ENCODE measurements around the gene RRP12.

The RRP12 gene

GRCh38 chr10:97334370-97335175 lies 66.6 kb downstream of the RRP12 start, which contains the start of gene FRAT2:
TSS of gene FRAT2 (minus strand) at chr10:97334729. CDS start at chr10:97334572, 157 bp downstream.
- POLR2A ChIA-PET, result interaction anchor here (1.2 to 3.5 kb wide), 3 partner anchors 10 to 66 kb away, joined by 3 to 17 read pairs (median 10); partner anchors contain the start of gene RRP12
- TF ChIP-seq LEF1 (IDR thresholded peaks at IDR 0.05; ENCODE audit: borderline replicate concordance) (peak; percentile 85; the same call in 1 of the 2 replicates), PKNOX1 (IDR thresholded peaks at IDR 0.05) (0 out of 2 replicates have a peak, but pooled peaks have one; percentile 20), SUZ12 (IDR thresholded peaks at IDR 0.05) (no peak), NFRKB (IDR thresholded peaks at IDR 0.05) (no peak), FOXA1 (IDR thresholded peaks at IDR 0.05) (no peak), HDGF (IDR thresholded peaks at IDR 0.05; ENCODE audit: borderline replicate concordance) (0 out of 2 replicates have a peak, but pooled peaks have one; percentile 30), BHLHE40 (IDR thresholded peaks at IDR 0.05; ENCODE audit: borderline replicate concordance) (peak; percentile 85; the same call in 1 of the 2 replicates), TARDBP (IDR thresholded peaks at IDR 0.05) (peak; percentile 71; the same call in 1 of the 2 replicates), FOXK2 (IDR thresholded peaks at IDR 0.05) (peak; percentile 97), ZNF384 (IDR thresholded peaks at IDR 0.05) (no peak), ELF4 (IDR thresholded peaks at IDR 0.05) (0 out of 2 replicates have a peak, but pooled peaks have one; percentile 23), ARNT (IDR thresholded peaks at IDR 0.05) (peak; percentile 62; the same call in 1 of the 2 replicates)
- DNase-seq (ENCODE audit: extremely low spot score), result peak; percentile 96
- CTCF ChIA-PET, result interaction anchor here (0.6 kb wide), 1 partner anchor 60 kb away, joined by 7 read pairs; no protein-coding TSS in a partner anchor

GRCh38 chr10:97333601-97334369 lies 67.4 kb downstream of the RRP12 start:
- TF ChIP-seq ELF4 (IDR thresholded peaks at IDR 0.05) (no peak), L3MBTL2 (conservative IDR thresholded peaks at IDR 0.05) (peak; percentile 58), FOXA1 (IDR thresholded peaks at IDR 0.05) (no peak), FOXM1 (IDR thresholded peaks at IDR 0.05; ENCODE audit: borderline replicate concordance) (no peak), ARNT (IDR thresholded peaks at IDR 0.05) (no peak)
- ChIA-PET POLR2A (interaction anchor here (0.6 to 3.8 kb wide), 13 partner anchors 8 to 150 kb away, joined by 3 to 22 read pairs (median 3); partner anchors contain the start of genes ARHGAP19, FRAT1 and RRP12), CTCF (interaction anchor here (0.6 to 2.2 kb wide), 10 partner anchors 12 to 261 kb away, joined by 3 to 14 read pairs (median 4); partner anchors contain the start of genes ARHGAP19 and RRP12)
- DNase-seq (ENCODE audit: extremely low spot score), result peak; percentile 44

- TF ChIP-seq L3MBTL2 (conservative IDR thresholded peaks at IDR 0.05), result no peak
- no peak for TF ChIP-seq ELF4 (IDR thresholded peaks at IDR 0.05)
- no peak for TF ChIP-seq SUZ12 (IDR thresholded peaks at IDR 0.05)
- TF ChIP-seq FOXK2 (IDR thresholded peaks at IDR 0.05), result no peak
- no peak for TF ChIP-seq FOXA1 (IDR thresholded peaks at IDR 0.05)
- no peak for TF ChIP-seq LEF1 (IDR thresholded peaks at IDR 0.05; ENCODE audit: borderline replicate concordance)
- TF ChIP-seq TARDBP (IDR thresholded peaks at IDR 0.05), result no peak
- no peak for TF ChIP-seq CTBP1 (IDR thresholded peaks at IDR 0.05; ENCODE audit: borderline replicate concordance)
- no peak for TF ChIP-seq PKNOX1 (IDR thresholded peaks at IDR 0.05)
- no peak for TF ChIP-seq FOXM1 (IDR thresholded peaks at IDR 0.05; ENCODE audit: borderline replicate concordance)
- no peak for TF ChIP-seq NFRKB (IDR thresholded peaks at IDR 0.05)
- no peak for TF ChIP-seq SP1 (IDR thresholded peaks at IDR 0.05)
- no peak for TF ChIP-seq ARNT (IDR thresholded peaks at IDR 0.05)
- peak; percentile 42 for DNase-seq (ENCODE audit: extremely low spot score)
- CTCF ChIA-PET, result interaction anchor here (0.6 to 2.2 kb wide), 10 partner anchors 11 to 260 kb away, joined by 3 to 14 read pairs (median 4); partner anchors contain the start of genes ARHGAP19 and RRP12
- POLR2A ChIA-PET, result interaction anchor here (0.6 to 3.8 kb wide), 13 partner anchors 8 to 149 kb away, joined by 3 to 22 read pairs (median 3); partner anchors contain the start of genes ARHGAP19, FRAT1 and RRP12
Measured at GRCh38 chr10:97333351-97333600, 67.9 kb downstream of the RRP12 start.

GRCh38 chr10:97332591-97333350 lies 68.4 kb downstream of the RRP12 start:
- TF ChIP-seq ZNF384 (IDR thresholded peaks at IDR 0.05) (no peak), HDGF (IDR thresholded peaks at IDR 0.05; ENCODE audit: borderline replicate concordance) (no peak)
- peak; percentile 48 for DNase-seq (ENCODE audit: extremely low spot score)
- CTCF ChIA-PET, result interaction anchor here (0.6 to 2.2 kb wide), 10 partner anchors 11 to 260 kb away, joined by 3 to 14 read pairs (median 4); partner anchors contain the start of genes ARHGAP19 and RRP12
- POLR2A ChIA-PET, result interaction anchor here (0.6 to 3.8 kb wide), 12 partner anchors 7 to 149 kb away, joined by 3 to 22 read pairs (median 4); partner anchors contain the start of genes ARHGAP19, FRAT1 and RRP12

GRCh38 chr10:97331153-97331703 lies 69.9 kb downstream of the RRP12 start:
- no peak for TF ChIP-seq NFRKB (IDR thresholded peaks at IDR 0.05)
- no peak for TF ChIP-seq ELF4 (IDR thresholded peaks at IDR 0.05)
- TF ChIP-seq TARDBP (IDR thresholded peaks at IDR 0.05), result no peak
- TF ChIP-seq LEF1 (IDR thresholded peaks at IDR 0.05; ENCODE audit: borderline replicate concordance), result no peak
- TF ChIP-seq ZNF384 (IDR thresholded peaks at IDR 0.05), result no peak
- TF ChIP-seq BHLHE40 (IDR thresholded peaks at IDR 0.05; ENCODE audit: borderline replicate concordance), result no peak
- TF ChIP-seq HDGF (IDR thresholded peaks at IDR 0.05; ENCODE audit: borderline replicate concordance), result no peak
- TF ChIP-seq L3MBTL2 (conservative IDR thresholded peaks at IDR 0.05), result no peak
- TF ChIP-seq FOXA1 (IDR thresholded peaks at IDR 0.05), result no peak
- TF ChIP-seq CTBP1 (IDR thresholded peaks at IDR 0.05; ENCODE audit: borderline replicate concordance), result no peak
- TF ChIP-seq ARNT (IDR thresholded peaks at IDR 0.05), result no peak
- TF ChIP-seq FOXM1 (IDR thresholded peaks at IDR 0.05; ENCODE audit: borderline replicate concordance), result no peak
- no peak for TF ChIP-seq SUZ12 (IDR thresholded peaks at IDR 0.05)
- TF ChIP-seq SP1 (IDR thresholded peaks at IDR 0.05), result no peak
- no peak for TF ChIP-seq FOXK2 (IDR thresholded peaks at IDR 0.05)
- no peak for TF ChIP-seq PKNOX1 (IDR thresholded peaks at IDR 0.05)
- CTCF ChIA-PET, result interaction anchor here (1.7 kb wide), 1 partner anchor 52 kb away, joined by 18 read pairs; no protein-coding TSS in a partner anchor
- POLR2A ChIA-PET, result interaction anchor here (0.6 to 3.8 kb wide), 5 partner anchors 9 to 123 kb away, joined by 3 to 22 read pairs (median 4); partner anchors contain the start of genes ARHGAP19 and FRAT1
- DNase-seq (ENCODE audit: extremely low spot score), result no peak
